Measurements from ENCODE around the gene FOXD1.
"Not testable (repeated sequence)": the region's sequence is repeated elsewhere in the genome, so short reads cannot be mapped to it uniquely, and the experiment has no call there.

The FOXD1 gene

GRCh38 chr5:73491155-73491554, 42.6 kb upstream of the FOXD1 start:
- no peak overlapping the region for H3K4me3 ChIP-seq (ENCODE audit: low read depth, low read length)
- no peak for DNase-seq (ENCODE audit: low read depth)
- TF ChIP-seq POLR2A (IDR thresholded peaks at IDR 0.05; ENCODE audit: extremely low read depth, insufficient read length) (no peak), MAX (IDR thresholded peaks at IDR 0.05; ENCODE audit: low read depth, low read length) (no peak), CTCF (IDR thresholded peaks at IDR 0.05; ENCODE audit: low read depth, low read length) (no peak), MYC (IDR thresholded peaks at IDR 0.05; ENCODE audit: low read depth, low read length) (no peak)

- no peak overlapping the region for H3K4me3 ChIP-seq (ENCODE audit: low read depth, low read length)
- no peak for DNase-seq (ENCODE audit: low read depth)
- TF ChIP-seq POLR2A (IDR thresholded peaks at IDR 0.05; ENCODE audit: extremely low read depth, insufficient read length), result no peak
- no peak for TF ChIP-seq MYC (IDR thresholded peaks at IDR 0.05; ENCODE audit: low read depth, low read length)
- TF ChIP-seq CTCF (IDR thresholded peaks at IDR 0.05; ENCODE audit: low read depth, low read length), result no peak
- no peak for TF ChIP-seq MAX (IDR thresholded peaks at IDR 0.05; ENCODE audit: low read depth, low read length)
These were observed 41.5 kb upstream of the FOXD1 start for GRCh38 chr5:73490088-73490487.

- no peak for TF ChIP-seq CTCF (IDR thresholded peaks at IDR 0.05; ENCODE audit: low read depth, low read length)
- no peak for DNase-seq (ENCODE audit: low read depth)
- no peak overlapping the region for H3K4me3 ChIP-seq (ENCODE audit: low read depth, low read length)
These were observed 40.2 kb upstream of the FOXD1 start for GRCh38 chr5:73488806-73489205.

GRCh38 chr5:73487815-73488214, 39.2 kb upstream of the FOXD1 start:
- H3K4me3 ChIP-seq (ENCODE audit: low read depth, low read length), result no peak overlapping the region
- TF ChIP-seq MAX (IDR thresholded peaks at IDR 0.05; ENCODE audit: low read depth, low read length) (no peak), CTCF (IDR thresholded peaks at IDR 0.05; ENCODE audit: low read depth, low read length) (no peak), MYC (IDR thresholded peaks at IDR 0.05; ENCODE audit: low read depth, low read length) (no peak), POLR2A (IDR thresholded peaks at IDR 0.05; ENCODE audit: extremely low read depth, insufficient read length) (no peak)
- DNase-seq (ENCODE audit: low read depth), result no peak

GRCh38 chr5:73487257-73487656, 38.7 kb upstream of the FOXD1 start:
- not testable (repeated sequence) for H3K4me3 ChIP-seq (ENCODE audit: low read depth, low read length); DNase-seq (ENCODE audit: low read depth)

GRCh38 chr5:73486119-73486899, 37.7 kb upstream of the FOXD1 start:
- DNase-seq (ENCODE audit: low read depth), result no peak
- H3K4me3 ChIP-seq (ENCODE audit: low read depth, low read length), result no peak overlapping the region
- TF ChIP-seq MYC (IDR thresholded peaks at IDR 0.05; ENCODE audit: low read depth, low read length) (no peak), CTCF (IDR thresholded peaks at IDR 0.05; ENCODE audit: low read depth, low read length) (no peak), MAX (IDR thresholded peaks at IDR 0.05; ENCODE audit: low read depth, low read length) (no peak), POLR2A (IDR thresholded peaks at IDR 0.05; ENCODE audit: extremely low read depth, insufficient read length) (no peak)

Data from NB4 (cell line).